PC-9 (cell line): ENCODE results near the gene UBTD2. TPM values are rescaled to one million over a fixed set of nuclear protein-coding genes. Genes with fewer than 3 reads are reported as not detected.

Experiments
- BruUV-seq: library from RNA; stranded (reverse); fragments of 400-500 nt; replicated peaks from 2 replicates; lab custom pipeline; 2021; lab: Mats Ljungman, UMichigan
- CTCF ChIA-PET: fragments of 300-600 bp; sonication (Branson Sonifier 250); formaldehyde crosslinking; loops from one replicate; lab custom pipeline; 2022; ENCODE audit warnings: antibody characterized with exemption; lab: Charles Lee
- POLR2A ChIA-PET: fragments of 300-600 bp; sonication (Branson Sonifier 250); formaldehyde crosslinking; loops from one replicate; lab custom pipeline; 2022; ENCODE audit warnings: antibody characterized with exemption; ENCODE audit not compliant: unreplicated experiment; lab: Charles Lee
- DNase-seq, 2 experiments: peaks; one replicate each; pipeline versions ENCODE4 v3.0.0 to v3.0.0-alpha.2; 2015 to 2022; ENCODE audit warnings: mixed read lengths in 1 of 2
- H2AFZ ChIP-seq: fragments of 200-600 bp; sonication (generic); 2 replicates; pipeline ENCODE4 v1.8.1; 2017; ENCODE audit warnings: antibody characterized with exemption
- H3F3A ChIP-seq: fragments of 200-600 bp; sonication (generic); 2 replicates; pipeline ENCODE4 v1.8.1; 2017; ENCODE audit warnings: antibody characterized with exemption, mild to moderate bottlenecking, low read depth; ENCODE audit not compliant: insufficient read depth
- H3K27ac ChIP-seq: fragments of 200-600 bp; sonication (generic); 2 replicates; pipeline ENCODE4 v1.6.1; 2016; ENCODE audit warnings: mixed run types
- H3K27me3 ChIP-seq: fragments of 200-600 bp; sonication (generic); 2 replicates; pipeline ENCODE4 v1.6.1; 2016; ENCODE audit warnings: low read depth, mixed run types; ENCODE audit not compliant: insufficient read depth
- H3K36me3 ChIP-seq: fragments of 200-600 bp; sonication (generic); 2 replicates; pipeline ENCODE4 v1.6.1; 2016; ENCODE audit warnings: low read depth, mixed run types
- H3K4me1 ChIP-seq: fragments of 200-600 bp; sonication (generic); replicated peaks from 2 replicates; pipeline ENCODE4 v1.6.1; 2016; ENCODE audit warnings: mixed run types; ENCODE audit not compliant: insufficient read depth
- H3K4me2 ChIP-seq: fragments of 200-600 bp; sonication (generic); 2 replicates; pipeline ENCODE4 v1.6.1; 2017; ENCODE audit warnings: mixed run types
- H3K4me3 ChIP-seq: fragments of 200-600 bp; sonication (generic); 2 replicates; pipeline ENCODE4 v1.6.1; 2016; ENCODE audit warnings: mixed run types
- H3K79me2 ChIP-seq: fragments of 200-600 bp; sonication (generic); 2 replicates; pipeline ENCODE4 v1.6.1; 2017; ENCODE audit warnings: low read depth, mixed run types
- H3K9me2 ChIP-seq: fragments of 200-600 bp; sonication (generic); 2 replicates; pipeline ENCODE4 v1.8.1; 2017; ENCODE audit warnings: mild to moderate bottlenecking; ENCODE audit not compliant: insufficient read depth
- H3K9me3 ChIP-seq: fragments of 200-600 bp; sonication (generic); 2 replicates; pipeline ENCODE4 v1.8.1; 2016; ENCODE audit warnings: low read depth; ENCODE audit not compliant: insufficient read depth
- H4K20me1 ChIP-seq: fragments of 200-600 bp; sonication (generic); 2 replicates; pipeline ENCODE4 v1.8.1; 2017; ENCODE audit not compliant: insufficient read depth
- CTCF ChIP-seq: fragments of 200-600 bp; sonication (generic); conservative IDR thresholded peaks from 2 replicates; pipeline ENCODE4 v1.6.1; 2017; ENCODE audit warnings: mixed run types, antibody characterized with exemption, mild to moderate bottlenecking, moderate library complexity
- EZH2 ChIP-seq: fragments of 200-600 bp; sonication (generic); IDR thresholded peaks from 2 replicates; pipeline ENCODE4 v1.8.0; 2017; ENCODE audit warnings: antibody characterized with exemption, low read depth
- intact Hi-C: fragments of 100-400 bp; cut with micrococcal nuclease; formaldehyde crosslinking; loops from one replicate; pipeline ENCODE4 v1.10.0; 2022; ENCODE audit not compliant: unreplicated experiment
- total RNA-seq: library from RNA; stranded (reverse); gene quantifications from 2 replicates; pipeline ENCODE4 v1.2.3, GENCODE V29; 2021

The UBTD2 gene
- total RNA-seq, 1 experiment from 2014 or later = 21.7 TPM

GRCh38 chr5:172311605-172312004 is 28.0 kb upstream of the UBTD2 start:
- TF ChIP-seq EZH2 = no peak
- no peak for TF ChIP-seq CTCF
- BruUV-seq = no TSS peak
- Histone ChIP-seq H3K4me2 (no peak overlapping the region), H3K27me3 (no peaks in the 10 kb centered on the region), H3K36me3 (no peaks in the 10 kb centered on the region), H3K79me2 (no peaks in the 10 kb centered on the region), H3K4me1 (peaks cover 37% of the 10 kb centered on the region), H2AFZ (no peak overlapping the region; the same call in 1 of the 2 replicates), H3F3A (peaks cover 34% of the 10 kb centered on the region), H3K9me2 (no peaks in the 10 kb centered on the region), H3K4me3 (no peak overlapping the region), H3K27ac (no peak overlapping the region), H3K9me3 (no peaks in the 10 kb centered on the region), H4K20me1 (no peaks in the 10 kb centered on the region)
- POLR2A ChIA-PET = no interaction called here
- DNase-seq = no peak
- intact Hi-C loops = loop anchor here (5.0 kb wide), 1 partner anchor 101 kb away; no protein-coding TSS in a partner anchor
- CTCF ChIA-PET = interaction anchor here (0.6 kb wide), 1 partner anchor 937 kb away, joined by 5 read pairs; no protein-coding TSS in a partner anchor

GRCh38 chr5:172311026-172311425 is 27.5 kb upstream of the UBTD2 start:
- DNase-seq = no peak
- no peaks in the 10 kb centered on the region for H3K9me3 ChIP-seq
- no peak overlapping the region for H3K27ac ChIP-seq
- peaks cover 31% of the 10 kb centered on the region for H3K4me1 ChIP-seq
- H3K9me2 ChIP-seq = no peaks in the 10 kb centered on the region
- ChIA-PET CTCF (interaction anchor here (0.6 kb wide), 1 partner anchor 936 kb away, joined by 5 read pairs; no protein-coding TSS in a partner anchor), POLR2A (no interaction called here)
- no peaks in the 10 kb centered on the region for H3K79me2 ChIP-seq
- peaks cover 29% of the 10 kb centered on the region for H3F3A ChIP-seq
- no peak overlapping the region for H3K4me3 ChIP-seq
- no TSS peak for BruUV-seq
- H2AFZ ChIP-seq = no peak overlapping the region
- H3K27me3 ChIP-seq = no peaks in the 10 kb centered on the region
- H3K4me2 ChIP-seq = no peak overlapping the region
- intact Hi-C loops = loop anchor here (5.0 kb wide), 1 partner anchor 101 kb away; no protein-coding TSS in a partner anchor
- H3K36me3 ChIP-seq = no peaks in the 10 kb centered on the region
- no peaks in the 10 kb centered on the region for H4K20me1 ChIP-seq
- no peak for TF ChIP-seq EZH2
- no peak for TF ChIP-seq CTCF

GRCh38 chr5:172305380-172305779 is 21.8 kb upstream of the UBTD2 start:
- intact Hi-C loops = no loop called here
- Histone ChIP-seq H3K4me1 (peaks cover 29% of the 10 kb centered on the region), H2AFZ (no peak overlapping the region), H3K9me2 (no peaks in the 10 kb centered on the region), H3F3A (peaks cover 27% of the 10 kb centered on the region), H3K36me3 (no peaks in the 10 kb centered on the region), H3K27ac (no peak overlapping the region), H3K27me3 (no peaks in the 10 kb centered on the region), H3K4me3 (no peak overlapping the region), H3K9me3 (0 out of 2 replicates have a peak, but pooled peaks cover 3% of the 10 kb centered on the region), H4K20me1 (no peaks in the 10 kb centered on the region), H3K4me2 (no peak overlapping the region), H3K79me2 (no peaks in the 10 kb centered on the region)
- no TSS peak for BruUV-seq
- ChIA-PET POLR2A (no interaction called here), CTCF (interaction anchor here (0.7 kb wide), 1 partner anchor 712 kb away, joined by 8 read pairs; no protein-coding TSS in a partner anchor)
- no peak for TF ChIP-seq EZH2
- no peak for TF ChIP-seq CTCF
- DNase-seq = no peak
